CD4-positive, alpha-beta T cell treated with Interleukin-15 for 1 hour (primary cell): ENCODE results near the gene P2RX4.
"Not testable (repeated sequence)": the region's sequence is repeated elsewhere in the genome, so short reads cannot be mapped to it uniquely, and the experiment has no call there.

Experiments
- DNase-seq: peaks from one replicate; pipeline ENCODE4 v3.0.0-alpha.2; 2020

The P2RX4 gene

GRCh38 chr12:121279071-121279375, 69.1 kb downstream of the P2RX4 start:
- no peak for DNase-seq

- no peak for DNase-seq
Observed at GRCh38 chr12:121279507-121279915, 69.6 kb downstream of the P2RX4 start.

- not testable (repeated sequence) for DNase-seq
Observed at GRCh38 chr12:121280531-121280930, 70.6 kb downstream of the P2RX4 start.

- not testable (repeated sequence) for DNase-seq
Observed at GRCh38 chr12:121281116-121281515, 71.2 kb downstream of the P2RX4 start.

- DNase-seq, result no peak
Observed at GRCh38 chr12:121282072-121282742, 72.3 kb downstream of the P2RX4 start.

- DNase-seq, result not testable (repeated sequence)
Observed at GRCh38 chr12:121282910-121283309, 73.0 kb downstream of the P2RX4 start.

- no peak for DNase-seq
Observed at GRCh38 chr12:121283388-121283787, 73.5 kb downstream of the P2RX4 start.
